Right renal pelvis (tissue), 4 donors: Measurements from ENCODE around the gene ASF1B. TPM values are rescaled to one million over a fixed set of nuclear protein-coding genes. Genes with fewer than 3 reads are reported as not detected.
"Not testable (repeated sequence)": the region's sequence is repeated elsewhere in the genome, so short reads cannot be mapped to it uniquely, and the experiment has no call there.

Experiments used
- DNase-seq, 4 donors: peaks; one replicate each; pipeline ENCODE4 v3.0.0-alpha.2; 2013; ENCODE audit warnings: low read depth in 4 of 4, low spot score in 3 of 4, missing footprints in 1 of 4
- polyA plus RNA-seq, 4 donors: library from polyadenylated mRNA; unstranded; fragments of 120-200 nt; gene quantifications; one replicate each; pipeline ENCODE4 v1.2.1, GENCODE V29; 2013; ENCODE audit not compliant: insufficient read length in 4 of 4

Gene ASF1B
- polyA plus RNA-seq, 4 donors: 17.5 to 22.7 (median 20.4) TPM

GRCh38 chr19:14160017-14160703 is 23.8 kb upstream of the ASF1B start:
- DNase-seq: no peak

GRCh38 chr19:14159059-14159458 is 22.7 kb upstream of the ASF1B start:
- DNase-seq: no peak

GRCh38 chr19:14158276-14159023 is 22.1 kb upstream of the ASF1B start:
- DNase-seq: no peak

- DNase-seq: no peak
These were observed 20.8 kb upstream of the ASF1B start for GRCh38 chr19:14156971-14157717.

- DNase-seq: no peak
These were observed 19.7 kb upstream of the ASF1B start for GRCh38 chr19:14156122-14156521.

- no peak for DNase-seq
These were observed 19.0 kb upstream of the ASF1B start for GRCh38 chr19:14155371-14155770.

GRCh38 chr19:14152713-14153112 is 16.3 kb upstream of the ASF1B start:
- DNase-seq: no peak

GRCh38 chr19:14150770-14151661 is 14.6 kb upstream of the ASF1B start:
- no peak for DNase-seq

- DNase-seq: no peak
These were observed 13.8 kb upstream of the ASF1B start for GRCh38 chr19:14150041-14150769.

- DNase-seq: no peak
These were observed 13.2 kb upstream of the ASF1B start for GRCh38 chr19:14149509-14149994.

- no peak for DNase-seq
These were observed 12.5 kb upstream of the ASF1B start for GRCh38 chr19:14148751-14149410.

- peak in 3 of 4 donors; percentile 68 to 74 (median 68) for DNase-seq
These were observed 11.6 kb upstream of the ASF1B start for GRCh38 chr19:14147797-14148605.

- DNase-seq: no peak
These were observed 10.4 kb upstream of the ASF1B start for GRCh38 chr19:14146789-14147216.

- not testable (repeated sequence) for DNase-seq
These were observed 9.8 kb upstream of the ASF1B start for GRCh38 chr19:14146169-14146568.

GRCh38 chr19:14145381-14145780 is 9.0 kb upstream of the ASF1B start:
- DNase-seq: no peak

GRCh38 chr19:14142262-14143190 is 6.1 kb upstream of the ASF1B start:
- no peak for DNase-seq

- no peak for DNase-seq
These were observed 4.7 kb upstream of the ASF1B start for GRCh38 chr19:14141041-14141440.
